Raji (cell line): ENCODE data around the gene TAF3.

Source experiments
- POLR2A ChIP-seq: IDR thresholded peaks from 2 replicates; pipeline ENCODE4 v1.6.1; 2011; ENCODE audit warnings: low read depth, low read length, control low read depth; ENCODE audit not compliant: insufficient read depth

Gene TAF3

DNA sequence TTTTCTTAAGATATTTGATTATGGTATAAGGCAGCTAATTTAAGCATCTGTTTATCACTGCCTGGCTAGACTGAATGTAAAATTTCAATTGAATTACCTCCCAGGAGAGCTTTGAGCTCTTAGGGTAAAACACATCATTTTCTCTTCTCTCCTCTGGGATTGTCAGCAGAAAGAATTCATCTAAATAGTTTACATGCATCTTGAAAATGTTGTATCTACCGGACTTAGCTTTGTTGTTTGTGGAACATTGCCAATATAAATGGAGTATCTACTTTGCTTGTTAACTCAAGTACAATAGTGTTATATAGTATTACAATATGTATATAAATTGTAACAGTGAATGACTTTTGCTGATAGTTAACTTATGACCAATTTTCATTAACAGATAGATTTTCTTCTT, 73.3 kb downstream of the TAF3 start:
- no peak for TF ChIP-seq POLR2A

DNA sequence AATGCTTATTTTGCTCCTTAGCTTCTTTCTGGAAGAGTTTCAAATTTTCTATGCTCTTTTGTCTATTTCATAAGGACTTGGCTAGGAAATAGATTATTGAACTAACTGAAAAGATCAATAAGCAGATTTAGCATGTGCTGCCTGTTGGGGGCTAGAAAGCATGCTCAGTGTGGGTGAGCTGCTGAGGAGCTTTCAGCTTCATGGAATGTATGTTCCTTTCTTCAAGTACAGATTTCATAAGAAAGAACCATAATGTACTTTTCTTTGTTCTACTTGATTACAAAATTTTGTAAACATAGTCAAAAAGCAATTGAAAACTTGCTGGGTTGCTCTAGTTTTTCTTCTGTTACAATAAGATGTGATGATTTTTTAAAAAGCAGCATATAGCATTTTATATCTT, 73.8 kb downstream of the TAF3 start:
- no peak for TF ChIP-seq POLR2A

DNA sequence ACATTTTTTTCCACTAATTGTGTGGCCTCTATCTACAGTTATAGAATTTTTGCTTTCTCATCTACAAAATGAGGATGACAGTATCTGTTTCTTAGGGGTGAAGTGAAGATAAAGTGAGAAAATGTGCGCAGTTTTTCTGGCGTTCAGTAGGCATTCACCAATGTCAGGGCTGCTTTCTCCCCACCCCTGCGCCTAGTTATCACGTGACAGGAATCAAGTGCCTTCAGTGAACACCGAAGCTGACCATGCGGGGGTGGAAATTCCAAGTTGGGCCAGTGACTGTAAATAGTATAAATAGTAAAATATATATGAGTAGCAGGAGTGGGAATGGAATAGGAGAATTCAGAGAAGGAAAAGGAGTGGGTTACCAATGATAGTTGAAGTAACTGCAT, 77.4 kb downstream of the TAF3 start:
- no peak for TF ChIP-seq POLR2A

DNA sequence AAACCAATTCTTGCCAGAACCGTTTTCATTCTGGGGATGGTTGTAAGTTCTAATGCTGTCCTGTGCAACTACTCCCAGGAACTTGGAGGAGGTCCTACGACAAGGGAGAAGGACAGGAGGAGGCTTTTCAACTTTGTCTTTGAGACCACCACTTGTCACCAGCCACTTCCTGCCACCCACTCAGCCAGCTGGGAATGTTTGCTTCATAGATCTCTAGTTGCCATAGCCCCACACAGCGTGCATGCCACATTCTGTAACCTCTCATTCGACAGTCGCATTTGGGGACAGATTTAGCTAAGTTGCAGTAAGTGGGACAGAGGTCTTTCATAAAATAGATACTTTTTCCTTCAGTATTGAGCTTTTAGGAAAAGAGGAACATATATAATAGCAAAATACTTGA, 78.0 kb downstream of the TAF3 start:
- no peak for TF ChIP-seq POLR2A

DNA sequence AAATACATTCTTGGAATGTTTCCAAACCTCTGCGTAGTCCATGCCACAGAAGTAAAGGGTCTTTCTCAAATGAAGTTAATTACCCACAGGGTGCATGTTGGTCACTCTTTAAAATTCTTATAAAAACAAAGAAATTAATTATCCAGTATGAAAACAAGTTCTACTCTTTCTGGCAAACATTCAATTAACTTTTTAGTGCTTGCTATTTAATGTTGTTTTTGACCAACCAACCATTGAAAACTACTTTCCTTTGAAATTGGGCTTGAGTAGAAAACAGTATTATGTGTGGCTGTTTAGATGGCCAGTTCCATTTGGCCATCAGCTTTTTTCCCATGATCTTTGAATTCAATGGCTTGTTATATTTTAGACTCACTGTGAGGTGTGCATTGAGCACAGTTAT, 83.0 kb downstream of the TAF3 start:
- no peak for TF ChIP-seq POLR2A

DNA sequence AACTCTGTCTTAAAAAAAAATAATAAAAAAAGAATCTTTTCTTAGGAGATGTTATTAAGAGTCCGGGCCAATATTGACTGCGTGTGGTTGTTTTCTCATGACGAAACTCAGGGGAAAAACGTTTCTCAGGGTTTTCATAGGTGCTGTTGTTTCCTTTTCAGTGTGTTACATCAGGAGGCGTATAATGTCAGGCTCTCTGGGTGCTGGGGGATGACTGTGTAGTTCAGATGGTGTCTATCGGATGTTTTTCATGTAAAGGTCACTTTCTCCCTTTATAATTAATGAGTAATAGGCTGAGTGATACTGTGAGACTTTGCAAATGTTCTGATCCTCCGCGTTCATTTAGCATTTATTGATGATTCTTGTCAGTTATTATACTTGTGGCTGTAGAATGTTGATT, 84.1 kb downstream of the TAF3 start:
- TF ChIP-seq POLR2A, result no peak

DNA sequence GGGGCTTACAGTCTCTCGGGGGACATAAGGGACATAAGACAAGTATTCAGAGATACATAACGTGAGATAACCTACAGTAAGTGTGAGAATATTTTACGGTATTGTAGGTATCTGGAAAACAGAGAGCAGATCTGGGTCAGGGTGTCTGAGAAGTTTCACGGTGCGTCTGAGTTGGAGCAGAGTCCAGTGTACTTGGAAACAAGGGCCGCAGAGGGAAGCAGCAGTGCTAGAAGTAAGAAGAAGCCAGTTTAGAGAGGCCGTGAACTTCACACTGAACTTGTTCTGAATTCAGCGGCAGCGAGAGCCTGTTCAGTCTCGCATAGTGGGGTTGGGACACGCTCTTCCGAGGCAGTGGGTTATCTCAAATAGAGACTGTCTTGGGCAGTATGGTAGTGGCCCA, 85.5 kb downstream of the TAF3 start:
- TF ChIP-seq POLR2A, result no peak

DNA sequence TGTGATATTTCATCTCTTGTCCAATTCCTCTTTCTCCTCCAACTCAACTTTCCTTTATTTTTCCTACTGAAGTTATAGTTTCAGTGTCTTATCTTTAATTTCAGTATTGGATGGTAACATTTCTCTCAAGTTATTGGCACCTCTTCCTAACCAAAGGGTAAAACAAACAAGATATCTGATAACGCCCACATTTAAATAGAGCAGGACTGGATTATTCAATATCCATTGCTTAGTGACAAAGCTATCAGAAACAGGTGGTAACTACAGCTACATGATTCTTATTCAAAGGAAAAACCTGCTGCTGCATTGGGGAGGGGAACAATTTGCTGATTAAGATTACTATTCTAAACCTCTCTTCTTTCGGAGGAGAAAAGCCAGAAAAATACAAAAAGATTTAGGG, 87.8 kb downstream of the TAF3 start:
- no peak for TF ChIP-seq POLR2A

DNA sequence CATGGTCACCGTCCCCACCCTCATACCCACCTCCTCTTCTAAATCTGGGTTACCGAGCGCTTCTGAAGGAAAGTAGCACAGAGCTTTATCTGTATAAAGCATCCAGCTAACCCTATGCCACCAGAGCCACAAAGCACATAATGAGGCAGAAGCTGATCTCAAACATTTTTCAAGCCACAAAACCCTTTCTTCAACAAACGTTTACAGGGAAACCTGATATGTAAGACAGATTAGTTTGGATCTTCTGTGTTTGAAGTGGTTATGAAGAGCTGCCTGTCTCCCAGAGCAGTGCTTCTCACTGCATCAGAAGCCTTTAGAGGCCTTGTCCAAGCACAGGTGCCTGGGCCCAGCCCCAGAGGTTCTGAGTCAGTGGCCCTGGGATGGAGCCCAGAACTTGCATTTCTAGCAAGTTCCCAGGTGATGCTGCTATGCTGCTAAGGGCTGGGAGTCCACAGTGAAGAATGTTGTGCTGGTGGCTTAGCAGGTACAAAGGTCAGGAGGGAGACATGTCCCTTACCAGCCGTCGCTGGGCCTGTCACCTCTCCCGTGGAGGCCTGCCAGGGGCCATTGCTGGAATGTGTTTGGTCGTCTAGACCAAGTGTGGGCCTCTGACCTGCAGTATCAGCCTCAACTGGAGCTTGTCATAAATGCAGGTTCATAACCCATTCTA, 90.4 kb downstream of the TAF3 start:
- TF ChIP-seq POLR2A, result no peak

DNA sequence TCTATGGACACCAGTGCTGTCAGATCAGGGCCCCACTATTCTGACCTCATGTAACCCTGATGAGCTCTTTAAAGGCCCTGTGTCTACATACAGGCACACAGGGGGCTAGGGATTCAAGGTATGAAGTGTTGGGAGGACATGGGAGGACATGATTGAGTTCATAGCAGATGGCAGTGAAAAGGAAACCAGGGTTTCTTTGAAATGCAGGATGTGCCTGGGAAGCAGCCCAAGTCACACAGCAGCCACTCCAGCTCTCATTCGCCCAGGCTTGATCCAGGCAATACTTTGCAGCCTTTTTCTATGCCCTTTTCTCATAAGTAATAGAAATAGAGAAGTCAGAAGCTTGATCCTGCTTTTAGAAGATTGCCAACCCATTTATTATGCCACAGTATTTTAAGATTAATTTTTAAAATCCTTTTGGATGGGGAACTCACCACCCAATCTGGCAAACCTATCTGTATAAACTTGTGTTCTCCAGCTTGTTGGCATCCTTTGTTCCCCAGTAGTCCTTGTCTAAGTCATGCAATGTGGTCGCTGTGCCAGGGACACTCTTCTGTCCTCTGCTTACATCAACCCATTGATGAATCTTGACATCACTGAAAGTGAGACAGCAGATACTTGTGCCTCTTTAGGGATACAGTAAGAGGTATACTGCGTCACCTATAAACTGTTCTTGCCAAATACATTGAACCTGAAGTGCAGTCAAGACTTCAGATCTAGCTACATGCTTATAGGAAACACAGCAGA, 95.0 kb downstream of the TAF3 start:
- TF ChIP-seq POLR2A, result no peak

DNA sequence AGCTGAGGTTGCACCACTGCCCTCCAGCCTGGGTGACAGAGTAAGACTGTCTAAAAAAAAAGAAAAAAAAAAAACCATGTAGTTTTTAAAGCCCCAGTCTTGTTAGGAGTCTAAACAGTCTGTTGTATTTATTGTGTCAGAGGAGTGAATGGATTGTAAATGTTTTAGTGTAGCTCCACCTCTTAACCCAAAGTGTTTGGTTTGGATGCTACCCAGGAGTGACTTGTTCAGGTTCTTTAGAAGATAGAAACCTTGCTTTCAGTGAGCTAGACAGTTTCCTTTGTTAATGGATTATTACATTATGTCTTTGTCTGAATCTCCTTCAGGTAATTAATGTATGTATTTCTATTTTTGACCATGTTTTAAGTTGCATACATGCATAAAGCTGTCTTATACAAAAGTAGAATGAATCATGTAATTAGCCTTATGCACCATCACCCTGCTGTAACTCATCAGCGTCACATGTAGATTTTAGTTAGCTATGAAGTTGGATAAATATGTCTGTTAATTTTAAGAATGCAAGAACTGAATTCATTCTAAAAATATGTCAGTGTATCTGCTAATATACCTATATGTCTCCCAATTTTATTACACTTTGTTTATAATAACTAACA, 97.7 kb downstream of the TAF3 start:
- TF ChIP-seq POLR2A, result no peak

DNA sequence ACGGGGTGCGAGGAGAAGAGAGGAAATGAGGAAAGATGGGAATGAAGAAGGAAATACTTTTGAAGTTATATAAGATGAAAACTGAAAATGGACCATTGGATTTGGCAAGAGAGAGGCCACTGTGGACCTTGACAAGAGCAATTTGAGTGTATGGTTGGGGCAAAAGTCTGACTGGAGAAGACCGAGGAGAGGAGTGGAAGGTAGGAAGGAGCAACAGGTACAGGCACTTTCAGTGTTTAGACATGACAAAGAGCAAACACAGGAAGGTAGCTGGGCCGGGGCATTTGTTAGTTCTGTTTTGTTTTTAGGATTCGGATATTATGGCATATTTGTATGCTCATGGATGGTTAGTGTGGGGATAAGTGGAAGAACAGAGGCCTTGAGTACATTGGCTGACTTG, 99.4 kb downstream of the TAF3 start:
- no peak for TF ChIP-seq POLR2A

DNA sequence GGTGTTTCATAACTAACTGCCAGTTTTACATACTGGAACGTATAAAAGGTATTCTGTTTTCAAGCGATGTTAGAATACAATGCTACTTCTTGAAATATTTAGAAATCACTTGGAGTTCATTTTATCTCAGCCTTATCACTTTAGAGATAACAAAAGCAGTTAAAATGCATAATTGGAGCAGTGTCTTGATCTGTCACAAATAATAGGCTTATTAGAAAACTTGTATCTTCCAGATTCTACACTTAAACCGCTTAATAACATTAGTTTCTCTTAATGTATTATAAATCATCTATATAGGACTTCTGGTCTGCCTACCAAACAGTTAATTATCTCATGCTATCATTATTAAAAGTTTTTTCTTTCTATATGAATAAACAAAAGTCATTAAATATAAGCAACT, 104.4 kb downstream of the TAF3 start:
- no peak for TF ChIP-seq POLR2A

DNA sequence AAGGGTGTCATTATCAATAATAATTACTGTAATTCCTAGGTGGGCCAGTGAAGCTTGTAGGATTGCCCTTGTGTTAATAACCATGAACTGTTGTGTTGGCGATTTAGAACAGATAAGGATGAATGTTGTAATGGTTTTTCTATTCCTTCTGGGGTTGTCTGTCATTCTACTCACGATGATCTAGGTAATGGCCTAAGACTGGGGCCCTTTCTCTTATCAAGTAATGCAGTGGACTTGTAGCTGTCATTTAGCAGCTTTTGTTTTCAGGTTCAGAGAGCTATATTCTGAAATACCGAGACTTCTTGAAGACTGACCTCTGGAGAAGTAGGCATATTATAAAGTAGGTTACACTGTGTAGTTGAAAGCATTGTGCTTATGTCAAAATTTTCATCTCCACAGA, 110.2 kb downstream of the TAF3 start:
- TF ChIP-seq POLR2A, result no peak

DNA sequence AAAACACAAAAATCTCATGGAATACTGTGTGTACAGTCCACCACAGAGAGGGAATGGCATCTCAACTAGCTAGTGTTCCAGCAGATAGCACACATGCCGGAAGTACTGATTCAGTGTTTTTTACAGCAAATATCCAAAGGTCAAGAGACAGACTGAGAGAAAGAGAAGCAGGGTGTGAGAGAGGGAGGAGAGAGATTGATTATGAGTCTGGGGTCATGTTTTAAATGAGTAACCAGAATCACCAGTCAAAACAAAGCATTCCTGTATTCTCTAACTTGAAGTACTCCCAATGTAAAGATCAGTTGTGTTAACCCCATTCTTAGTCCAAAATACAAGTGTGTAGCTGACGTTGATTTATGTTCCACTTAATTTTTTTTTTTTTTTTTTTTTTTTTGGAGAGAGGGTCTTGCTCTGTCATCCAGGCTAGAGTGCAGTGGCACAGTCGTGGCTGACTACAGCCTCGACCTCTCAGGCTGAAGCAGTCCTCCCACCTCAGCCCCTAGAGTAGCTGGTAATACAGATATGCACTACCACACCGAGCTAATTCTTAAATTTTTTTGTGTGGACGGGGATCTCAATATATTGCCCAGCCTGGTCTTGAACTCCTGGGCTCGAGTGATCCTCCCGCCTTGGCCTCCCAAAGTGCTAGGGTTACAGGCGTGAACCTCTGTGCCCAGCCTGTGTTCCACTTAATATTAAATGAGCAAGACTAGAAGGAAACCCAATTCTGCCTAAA, 114.2 kb downstream of the TAF3 start:
- no peak for TF ChIP-seq POLR2A

DNA sequence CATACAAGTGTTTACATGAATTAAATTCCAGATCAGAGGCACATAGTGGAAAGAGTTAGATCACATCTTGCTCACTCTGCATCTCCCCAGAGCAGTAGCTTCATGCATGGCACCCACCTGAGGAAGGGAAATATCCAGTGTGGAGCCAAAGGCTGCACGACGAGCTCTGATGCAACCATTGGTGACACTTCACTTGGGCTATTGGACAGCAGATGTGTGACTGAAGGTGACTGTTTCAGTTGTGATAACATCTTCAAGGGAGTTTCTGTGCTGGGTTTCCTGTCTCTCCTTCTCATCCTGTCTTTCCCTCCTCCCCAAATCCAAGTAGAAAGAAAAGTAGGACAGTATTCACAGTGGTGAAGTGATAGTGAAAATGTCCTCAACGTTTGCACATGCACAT, 115.0 kb downstream of the TAF3 start:
- TF ChIP-seq POLR2A, result no peak
